Endodermal cell (in vitro differentiated cells): ENCODE measurements around the gene BRF1. TPM values are rescaled to one million over a fixed set of nuclear protein-coding genes. Genes with fewer than 3 reads are reported as not detected.
A peak's percentile ranks its signal among the peaks of the same experiment; 100 is the strongest.

Source experiments
- DNase-seq: peaks from one replicate; pipeline ENCODE4 v3.0.0-alpha.2; 2017
- H3K27ac ChIP-seq: 2 replicates; pipeline ENCODE4 v1.5.1; 2013; ENCODE audit warnings: mild to moderate bottlenecking, low read depth, low read length, moderate library complexity
- H3K27me3 ChIP-seq: 2 replicates; pipeline ENCODE4 v1.6.1; 2013; ENCODE audit warnings: mild to moderate bottlenecking, low read length, moderate library complexity; ENCODE audit not compliant: insufficient read depth, control insufficient read depth, poor library complexity, severe bottlenecking
- H3K36me3 ChIP-seq: 2 replicates; pipeline ENCODE4 v1.7.0; 2013; ENCODE audit warnings: mild to moderate bottlenecking, low read length, moderate library complexity; ENCODE audit not compliant: control insufficient read depth, insufficient read depth
- H3K4me1 ChIP-seq: one replicate; pipeline ENCODE4 v1.7.0; 2013; ENCODE audit warnings: low read length; ENCODE audit not compliant: control insufficient read depth, insufficient read depth
- H3K4me3 ChIP-seq: 2 replicates; pipeline ENCODE4 v1.5.1; 2013; ENCODE audit warnings: mild to moderate bottlenecking, low read length, moderate library complexity
- H3K9ac ChIP-seq: 2 replicates; pipeline ENCODE4 v1.6.1; 2013; ENCODE audit warnings: mild to moderate bottlenecking, low read length, moderate library complexity; ENCODE audit not compliant: poor library complexity, severe bottlenecking; ENCODE audit errors: extremely low read depth
- H3K9me3 ChIP-seq: 2 replicates; pipeline ENCODE4 v1.6.1; 2013; ENCODE audit warnings: mild to moderate bottlenecking, low read length, moderate library complexity; ENCODE audit not compliant: control insufficient read depth
- H3K27ac Mint-ChIP-seq: 2 replicates; pipeline ENCODE4 v1.8.0; 2020; ENCODE audit warnings: mixed read lengths
- H3K27me3 Mint-ChIP-seq: 2 replicates; pipeline ENCODE4 v1.8.0; 2021; ENCODE audit warnings: mild to moderate bottlenecking, mixed read lengths; ENCODE audit not compliant: insufficient read depth
- H3K36me3 Mint-ChIP-seq: 2 replicates; pipeline ENCODE4 v1.8.0; 2020; ENCODE audit warnings: low read depth, mixed read lengths
- H3K4me1 Mint-ChIP-seq: 2 replicates; pipeline ENCODE4 v1.8.0; 2020; ENCODE audit warnings: mixed read lengths
- H3K4me3 Mint-ChIP-seq: 2 replicates; pipeline ENCODE4 v1.8.0; 2020; ENCODE audit warnings: mild to moderate bottlenecking, moderate library complexity, mixed read lengths
- H3K9me3 Mint-ChIP-seq: 2 replicates; pipeline ENCODE4 v1.8.0; 2020; ENCODE audit warnings: mild to moderate bottlenecking, mixed read lengths
- WGBS, 2 experiments: methylation state at CpG; one replicate each; pipeline versions ENCODE4 v1.1.5 to v1.1.7; 2013; ENCODE audit warnings: missing lambda C conversion rate in 2 of 2, mixed read lengths in 1 of 2; ENCODE audit not compliant: insufficient coverage in 1 of 2, insufficient read length in 1 of 2; 5-methylcytosine and 5-hydroxymethylcytosine counted together
- total RNA-seq, 2 donors: library from RNA; stranded (reverse); fragmentation: NEBNext Ultra II Directional in 1 of 2; extraction: Animal tissue kit (Norgen Biotek cat#: 25700) in 1 of 2; gene quantifications; 2 replicates in 1 of 2; 3 replicates in 1 of 2; pipeline ENCODE4 v1.2.1, GENCODE V29; 2021
- TF ChIP-seq, protein P1 (sequence below): fragments of 200-600 bp; sonication (generic); conservative IDR thresholded peaks from 2 replicates; pipeline ENCODE4 v1.5.0; 2021; ENCODE audit warnings: antibody characterized with exemption, mild to moderate bottlenecking

BRF1 gene
- total RNA-seq, 2 donors from 2014 or later = 37.0 to 44.5 TPM

DNA sequence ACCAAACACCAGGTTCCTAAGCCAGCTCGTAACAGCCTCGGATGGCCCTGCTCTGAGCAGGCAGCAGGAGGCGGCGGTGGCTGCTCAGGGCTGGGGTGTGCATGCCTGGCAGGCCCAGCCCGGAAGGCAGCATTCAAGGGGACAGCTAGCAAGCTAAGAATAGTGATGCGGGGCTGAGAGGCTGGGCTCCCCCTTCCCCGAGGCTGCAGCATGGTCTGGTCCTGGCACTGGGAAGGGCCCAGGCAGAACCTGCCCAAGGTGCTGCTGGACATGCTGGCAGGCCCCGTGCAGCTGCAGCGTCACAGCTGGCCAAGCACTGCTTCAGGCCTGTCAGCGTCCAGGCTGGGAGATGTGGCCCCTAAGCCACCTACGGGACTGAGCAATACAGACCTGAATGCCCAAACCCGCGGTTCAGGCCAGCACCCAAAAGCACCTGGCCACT is 93.3 kb downstream of the BRF1 start:
- Histone ChIP-seq H3K9ac (no peak overlapping the region), H3K4me1 (no peaks in the 10 kb centered on the region), H3K27ac (no peak overlapping the region), H3K36me3 (no peaks in the 10 kb centered on the region), H3K27me3 (no peaks in the 10 kb centered on the region), H3K9me3 (no peaks in the 10 kb centered on the region), H3K4me3 (no peak overlapping the region)
- no peak overlapping the region for H3K27ac Mint-ChIP-seq
- 88 to 90% methylated on average over 9 to 13 of the region's 13 CpGs for WGBS, 2 experiments
- H3K4me3 Mint-ChIP-seq = no peak overlapping the region
- TF ChIP-seq, protein P1, sequence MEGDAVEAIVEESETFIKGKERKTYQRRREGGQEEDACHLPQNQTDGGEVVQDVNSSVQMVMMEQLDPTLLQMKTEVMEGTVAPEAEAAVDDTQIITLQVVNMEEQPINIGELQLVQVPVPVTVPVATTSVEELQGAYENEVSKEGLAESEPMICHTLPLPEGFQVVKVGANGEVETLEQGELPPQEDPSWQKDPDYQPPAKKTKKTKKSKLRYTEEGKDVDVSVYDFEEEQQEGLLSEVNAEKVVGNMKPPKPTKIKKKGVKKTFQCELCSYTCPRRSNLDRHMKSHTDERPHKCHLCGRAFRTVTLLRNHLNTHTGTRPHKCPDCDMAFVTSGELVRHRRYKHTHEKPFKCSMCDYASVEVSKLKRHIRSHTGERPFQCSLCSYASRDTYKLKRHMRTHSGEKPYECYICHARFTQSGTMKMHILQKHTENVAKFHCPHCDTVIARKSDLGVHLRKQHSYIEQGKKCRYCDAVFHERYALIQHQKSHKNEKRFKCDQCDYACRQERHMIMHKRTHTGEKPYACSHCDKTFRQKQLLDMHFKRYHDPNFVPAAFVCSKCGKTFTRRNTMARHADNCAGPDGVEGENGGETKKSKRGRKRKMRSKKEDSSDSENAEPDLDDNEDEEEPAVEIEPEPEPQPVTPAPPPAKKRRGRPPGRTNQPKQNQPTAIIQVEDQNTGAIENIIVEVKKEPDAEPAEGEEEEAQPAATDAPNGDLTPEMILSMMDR = peak; percentile 52
- H3K9me3 Mint-ChIP-seq = no peaks in the 10 kb centered on the region
- H3K4me1 Mint-ChIP-seq = no peaks in the 10 kb centered on the region
- H3K36me3 Mint-ChIP-seq = no peaks in the 10 kb centered on the region
- peak; percentile 69 for DNase-seq
- H3K27me3 Mint-ChIP-seq = no peaks in the 10 kb centered on the region

DNA sequence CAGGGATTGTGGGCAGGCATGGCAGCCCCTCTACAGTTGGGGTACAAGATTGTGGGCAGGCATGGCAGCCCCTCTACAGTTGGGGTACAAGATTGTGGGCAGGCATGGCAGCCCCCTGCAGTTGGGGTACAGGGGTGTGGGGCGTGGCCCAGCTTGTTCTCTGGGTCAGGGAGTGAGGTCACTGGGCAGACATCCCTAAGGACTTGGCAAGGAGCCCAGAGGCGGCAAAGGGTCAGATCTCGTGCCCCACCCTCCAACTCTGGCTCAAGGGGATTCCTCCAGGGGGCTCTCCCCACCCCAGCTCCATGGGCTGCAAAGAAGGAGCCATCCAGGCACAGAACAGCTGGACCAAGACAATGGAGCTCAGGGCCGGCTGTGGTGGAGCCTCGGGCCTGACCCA is 93.9 kb downstream of the BRF1 start:
- no peaks in the 10 kb centered on the region for H3K27me3 Mint-ChIP-seq
- H3K4me1 Mint-ChIP-seq = no peaks in the 10 kb centered on the region
- H3K4me1 ChIP-seq = no peaks in the 10 kb centered on the region
- no peak overlapping the region for H3K27ac ChIP-seq
- no peaks in the 10 kb centered on the region for H3K9me3 ChIP-seq
- no peak overlapping the region for H3K9ac ChIP-seq
- no peak overlapping the region for H3K4me3 Mint-ChIP-seq
- WGBS, 2 experiments = 92 to 94% methylated on average over 2 to 5 of the region's 5 CpGs
- no peaks in the 10 kb centered on the region for H3K36me3 Mint-ChIP-seq
- H3K9me3 Mint-ChIP-seq = no peaks in the 10 kb centered on the region
- DNase-seq = no peak
- no peaks in the 10 kb centered on the region for H3K27me3 ChIP-seq
- H3K27ac Mint-ChIP-seq = no peak overlapping the region
- TF ChIP-seq, protein P1 = no peak
- no peak overlapping the region for H3K4me3 ChIP-seq
- no peaks in the 10 kb centered on the region for H3K36me3 ChIP-seq

DNA sequence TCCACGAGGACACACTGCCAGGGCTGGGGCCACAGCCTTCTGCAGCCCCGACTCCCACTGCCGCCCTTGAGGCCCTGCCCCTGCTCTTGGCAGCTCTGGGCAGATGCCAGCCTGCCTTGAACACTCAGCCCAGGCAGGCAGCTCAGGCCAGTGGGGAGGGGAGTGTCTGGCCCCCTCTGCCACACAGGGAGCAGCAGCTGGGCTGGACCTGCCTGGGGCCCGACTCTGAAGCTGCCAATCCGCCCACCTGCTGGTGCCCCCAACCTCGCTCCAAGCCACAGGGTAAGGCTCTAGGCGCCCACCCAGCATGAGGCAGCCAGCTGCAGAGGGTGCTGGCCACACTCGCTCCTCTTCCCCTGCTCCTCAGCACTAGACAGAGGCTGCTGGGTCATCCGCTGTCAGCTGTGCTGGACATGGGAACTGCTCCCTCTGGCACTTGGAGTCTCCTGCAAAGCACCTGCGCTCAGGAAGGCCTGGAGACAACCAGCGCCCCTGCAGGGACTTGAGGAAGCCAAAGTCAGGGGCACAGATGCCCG is 95.1 kb downstream of the BRF1 start:
- no peak overlapping the region for H3K4me3 Mint-ChIP-seq
- Histone ChIP-seq H3K4me1 (peaks cover 3% of the 10 kb centered on the region), H3K27me3 (no peaks in the 10 kb centered on the region), H3K9ac (no peak overlapping the region), H3K9me3 (no peaks in the 10 kb centered on the region), H3K4me3 (no peak overlapping the region), H3K27ac (no peak overlapping the region), H3K36me3 (no peaks in the 10 kb centered on the region)
- 86 to 88% methylated on average over 5 to 12 of the region's 12 CpGs for WGBS, 2 experiments
- H3K36me3 Mint-ChIP-seq = no peaks in the 10 kb centered on the region
- TF ChIP-seq, protein P1 = no peak
- no peaks in the 10 kb centered on the region for H3K9me3 Mint-ChIP-seq
- H3K27me3 Mint-ChIP-seq = no peaks in the 10 kb centered on the region
- no peak for DNase-seq
- H3K27ac Mint-ChIP-seq = no peak overlapping the region
- no peaks in the 10 kb centered on the region for H3K4me1 Mint-ChIP-seq
